HG03139 (cell line): ENCODE results near the gene CMTM1.
"Not testable (repeated sequence)": the region's sequence is repeated elsewhere in the genome, so short reads cannot be mapped to it uniquely, and the experiment has no call there.

ENCODE experiments used
- ATAC-seq: cut with Tn5 transposase; IDR thresholded peaks from one replicate; pipeline ENCODE4 v1.9.1; 2021; ENCODE audit not compliant: unreplicated experiment

Gene CMTM1

DNA sequence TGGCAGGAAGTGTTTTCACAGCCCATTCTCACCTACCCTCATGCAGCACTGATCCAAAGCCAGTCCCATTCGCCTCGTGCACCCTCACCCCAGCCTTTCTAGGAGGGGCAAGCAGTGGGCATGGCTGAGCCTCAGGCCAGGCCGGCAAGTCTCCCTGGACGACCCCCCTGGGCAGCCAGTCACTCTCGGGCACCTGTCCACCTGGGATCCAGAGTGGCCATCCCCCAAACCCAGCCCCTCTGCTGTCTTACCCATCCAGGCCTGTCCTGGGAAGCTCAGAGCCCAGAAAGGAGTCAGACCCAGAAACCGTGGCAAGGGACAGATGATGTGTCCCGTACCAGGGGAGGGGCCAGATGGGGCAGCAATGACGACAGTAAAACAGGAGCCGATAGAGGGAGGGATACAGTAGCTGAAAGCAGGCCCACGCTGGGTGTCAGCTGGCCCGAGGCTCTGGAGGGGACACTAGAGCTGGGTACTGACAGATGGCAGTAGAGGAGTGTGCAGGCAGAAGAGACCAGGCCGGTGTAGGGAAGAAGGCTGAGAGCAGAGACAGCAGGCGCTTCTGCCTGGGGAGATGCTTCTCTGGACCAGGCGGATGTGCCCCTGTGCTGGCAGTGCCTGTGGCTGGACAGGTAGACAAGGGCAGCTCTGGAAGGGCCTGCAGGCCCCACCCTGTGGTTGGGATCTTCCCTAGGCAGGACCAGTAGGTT lies 44.0 kb downstream of the CMTM1 start:
- no peak for ATAC-seq

DNA sequence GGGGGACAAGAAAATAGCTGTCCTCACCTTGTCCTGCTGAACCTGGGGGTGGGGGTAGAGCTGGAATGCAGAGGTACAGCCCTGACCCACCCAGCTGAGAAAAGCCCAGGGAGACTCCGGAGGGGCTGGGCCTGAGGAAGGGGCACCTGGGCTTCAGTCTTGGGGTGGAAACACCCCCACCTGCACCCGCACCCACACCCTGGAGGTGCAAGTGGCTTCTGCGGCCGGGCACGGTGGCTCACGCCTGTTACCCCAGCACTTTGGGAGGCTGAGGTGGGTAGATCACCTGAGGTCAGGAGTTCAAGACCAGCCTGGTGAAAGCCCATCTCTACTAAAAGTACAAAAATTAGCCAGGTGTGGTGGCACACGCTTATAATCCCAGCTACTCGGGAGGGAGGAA lies 45.7 kb downstream of the CMTM1 start:
- ATAC-seq, result not testable (repeated sequence)

DNA sequence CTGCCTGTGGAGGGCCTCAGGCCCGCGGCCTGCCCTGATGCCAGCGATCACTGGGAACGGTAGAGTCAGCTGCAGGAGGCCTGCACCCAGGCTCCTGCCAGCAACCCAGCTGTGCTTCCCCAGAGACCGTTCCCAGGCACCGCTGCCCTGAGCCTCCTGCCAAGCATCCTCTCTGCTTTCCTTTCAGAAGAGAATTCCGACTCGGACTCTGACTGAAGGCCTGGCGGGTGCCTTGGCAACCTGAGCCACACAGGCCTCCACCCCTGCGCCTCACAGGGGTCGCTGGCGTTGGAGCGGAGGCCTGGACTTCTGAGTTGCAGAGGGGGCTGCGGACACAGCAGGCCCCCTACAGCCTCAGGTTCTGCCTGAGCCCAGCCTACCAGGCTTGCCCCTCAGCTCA lies 46.2 kb downstream of the CMTM1 start:
- no peak for ATAC-seq

DNA sequence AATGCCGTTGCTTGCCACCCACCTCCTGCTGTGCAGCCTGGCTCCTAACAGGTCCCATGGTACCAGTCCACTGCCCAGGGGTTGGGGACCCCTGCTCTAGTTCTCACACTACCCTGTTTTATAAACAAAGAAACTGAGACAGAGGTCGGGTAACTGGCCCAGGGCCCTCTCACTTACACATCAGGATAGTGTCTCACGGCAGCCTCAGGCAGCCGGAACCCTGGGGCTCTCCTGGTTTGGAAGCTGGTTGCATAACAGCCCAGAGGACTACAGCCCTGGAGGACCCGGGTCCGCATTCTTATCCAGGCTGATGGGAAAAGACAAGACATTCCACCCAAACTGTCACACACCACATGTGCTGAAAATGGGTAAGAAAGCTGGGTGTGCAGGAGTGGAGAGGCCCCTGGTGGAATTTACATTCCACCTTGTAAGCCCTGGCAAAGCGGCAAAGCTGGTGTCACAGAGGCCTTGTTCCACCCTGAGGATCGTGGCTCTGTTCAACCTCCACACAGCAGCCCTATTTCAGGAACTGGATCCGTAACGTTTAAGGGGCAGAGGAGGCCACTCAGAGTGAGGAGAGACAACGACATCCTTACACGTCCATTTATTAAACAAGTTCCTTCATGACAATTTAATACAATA lies 48.0 kb downstream of the CMTM1 start:
- ATAC-seq, result no peak

GRCh38 chr16:66616169-66616568 lies 49.9 kb downstream of the CMTM1 start:
- ATAC-seq, result no peak

GRCh38 chr16:66616592-66616991 lies 50.4 kb downstream of the CMTM1 start:
- ATAC-seq, result no peak

DNA sequence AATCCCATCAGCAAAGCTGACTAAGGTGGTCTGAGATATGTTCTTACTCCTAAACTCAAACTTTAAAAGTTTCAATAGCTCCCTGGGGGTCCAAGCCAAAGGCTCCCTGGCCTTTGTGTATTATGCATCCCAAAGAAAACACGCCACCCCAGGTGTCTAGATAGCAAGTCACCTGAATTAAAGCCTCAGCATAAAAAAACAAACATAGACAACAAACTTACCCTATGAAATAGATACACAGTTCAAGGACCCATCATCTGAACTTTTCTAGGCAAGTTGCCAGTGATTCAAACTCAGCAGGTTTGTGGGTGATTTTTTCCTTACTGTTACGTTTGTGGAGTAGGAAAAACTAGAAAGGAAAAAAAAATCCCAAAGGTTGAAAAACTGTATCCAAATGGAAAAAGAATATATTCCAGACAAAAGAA lies 50.8 kb downstream of the CMTM1 start:
- no peak for ATAC-seq

- ATAC-seq, result no peak
Observed at GRCh38 chr16:66617728-66618127, 51.5 kb downstream of the CMTM1 start.

GRCh38 chr16:66618588-66619375 lies 52.5 kb downstream of the CMTM1 start:
- no peak for ATAC-seq

DNA sequence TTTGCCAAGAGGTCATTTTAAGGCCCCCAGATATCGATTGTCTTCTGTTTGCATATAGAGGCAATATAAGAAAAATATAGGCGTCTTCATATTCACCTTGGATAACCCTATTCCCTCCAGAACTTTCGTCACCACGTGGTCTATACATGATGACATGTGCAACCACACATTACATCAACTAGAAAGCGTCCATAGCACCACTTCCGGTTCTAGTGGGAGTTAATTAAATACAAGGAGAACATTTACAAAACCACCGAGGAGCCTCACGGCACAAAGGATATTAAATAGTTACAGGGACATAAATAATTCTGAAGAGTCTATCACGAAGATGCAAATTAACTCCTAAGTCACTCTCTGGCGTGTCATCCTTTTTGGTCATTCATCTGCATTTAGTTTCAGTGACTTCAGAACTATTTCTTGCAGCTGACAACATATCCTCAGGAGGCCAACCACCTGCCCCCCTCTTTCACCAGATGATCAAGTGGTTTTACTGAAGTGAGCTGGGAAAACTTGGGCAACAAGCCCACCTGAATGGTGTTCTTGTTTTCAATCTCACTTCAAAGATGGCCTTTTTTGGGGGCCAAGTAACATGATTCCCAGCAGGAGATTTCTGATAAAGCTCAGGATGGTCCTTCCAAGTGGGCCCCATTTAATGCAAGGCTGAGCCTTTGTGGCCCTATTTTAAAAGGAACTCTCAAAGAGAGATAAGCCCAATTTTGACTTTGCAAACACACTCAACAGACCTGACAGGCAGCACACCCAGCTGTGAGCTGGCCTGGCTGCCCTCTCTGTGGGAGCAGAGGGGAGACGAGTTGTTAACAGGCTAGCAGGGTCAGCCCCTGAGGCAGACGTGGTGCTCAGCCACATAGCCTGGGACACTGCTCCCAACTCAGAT lies 53.5 kb downstream of the CMTM1 start:
- no peak for ATAC-seq

- ATAC-seq, result no peak
Observed at GRCh38 chr16:66620429-66620795, 54.2 kb downstream of the CMTM1 start.

GRCh38 chr16:66621973-66622372 lies 55.7 kb downstream of the CMTM1 start:
- ATAC-seq, result no peak

DNA sequence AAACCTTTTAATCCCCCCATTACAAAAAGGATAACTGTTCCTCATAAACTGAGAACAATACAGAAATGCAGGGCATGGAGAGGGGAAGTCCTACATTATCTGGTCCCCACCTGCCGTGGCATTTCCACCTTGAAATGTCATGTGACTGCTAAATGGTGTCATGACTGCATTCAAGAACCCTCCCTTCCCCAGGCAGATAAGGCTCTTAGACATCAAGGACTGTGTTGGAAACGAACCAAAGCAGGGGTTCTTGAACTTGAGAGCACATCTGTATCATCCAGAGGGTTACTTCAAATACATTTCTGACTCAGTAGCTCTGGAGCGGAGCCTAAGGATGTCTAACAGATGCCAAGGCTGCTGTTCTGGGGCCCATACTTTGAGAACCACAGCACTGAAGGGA lies 56.6 kb downstream of the CMTM1 start:
- ATAC-seq, result no peak

- no peak for ATAC-seq
Observed at GRCh38 chr16:66623755-66624154, 57.5 kb downstream of the CMTM1 start.

DNA sequence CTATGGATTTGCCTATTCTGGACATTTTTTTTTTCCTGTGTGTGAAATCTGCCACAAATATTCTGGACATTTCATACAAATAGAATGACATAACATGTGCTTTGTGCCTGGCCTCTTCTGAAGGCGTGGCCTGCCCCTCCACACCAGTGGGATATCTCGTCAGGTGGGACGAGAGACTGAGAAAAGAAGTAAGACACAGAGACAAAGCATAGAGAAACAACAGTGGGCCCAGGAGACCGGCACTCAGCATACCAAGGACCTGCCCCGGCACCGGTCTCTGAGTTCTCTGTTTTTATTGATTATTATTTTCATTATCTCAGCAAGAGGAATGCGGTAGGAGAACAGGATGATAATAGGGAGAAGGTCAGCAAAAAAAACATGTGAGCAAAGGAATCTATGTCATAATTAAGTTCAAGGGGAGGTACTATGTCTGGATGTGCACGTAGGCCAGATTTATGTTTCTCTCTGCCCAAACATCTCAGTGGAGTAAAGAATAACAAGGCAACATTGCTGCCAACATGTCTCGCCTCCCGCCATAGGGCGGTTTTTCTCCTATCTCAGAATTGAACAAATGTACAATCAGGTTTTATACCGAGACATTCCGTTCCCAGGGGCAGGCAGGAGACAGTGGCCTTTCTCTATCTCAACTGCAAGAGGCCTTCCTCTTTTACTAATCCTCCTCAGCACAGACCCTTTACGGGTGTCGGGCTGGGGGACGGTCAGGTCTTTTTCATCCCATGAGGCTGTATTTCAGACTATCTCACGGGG lies 61.6 kb downstream of the CMTM1 start:
- not testable (repeated sequence) for ATAC-seq
